KBM-7 (cell line): ENCODE results near the gene KLKB1.
"Not testable (repeated sequence)": the region's sequence is repeated elsewhere in the genome, so short reads cannot be mapped to it uniquely, and the experiment has no call there.

ENCODE experiments used
- DNase-seq: peaks from one replicate; pipeline ENCODE4 v3.0.0-alpha.2; 2015
- in situ Hi-C: fragments of 300-500 bp; cut with MboI; formaldehyde crosslinking; loops from 2 replicates; pipeline ENCODE4 v1.14.3; 2020; ENCODE audit warnings: low sequenced_read_pairs, low pct_unique_long_range_greater_than_20kb, mixed read lengths

The KLKB1 gene

DNA sequence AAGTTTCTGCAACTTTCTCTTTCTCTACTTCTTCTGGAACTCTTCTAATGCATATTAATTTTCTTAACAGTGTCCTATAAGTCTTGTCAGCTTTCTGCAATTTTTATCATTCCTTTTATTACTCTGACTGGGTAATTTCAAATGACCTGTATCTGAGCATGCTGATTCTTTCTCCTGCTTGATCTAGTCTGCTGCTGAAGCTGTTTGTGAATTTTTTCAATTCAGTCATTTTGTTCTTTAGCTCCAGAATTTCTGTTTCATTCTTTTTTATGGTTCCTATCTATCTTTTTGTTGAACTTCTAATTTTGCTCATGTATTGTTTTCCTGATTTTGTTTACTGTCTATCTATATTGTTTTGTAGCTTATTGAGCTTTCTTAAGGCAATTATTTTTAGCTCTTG is 1.5 kb upstream of the KLKB1 start:
- in situ Hi-C loops: no loop called here
- DNase-seq: no peak

GRCh38 chr4:186226521-186227189 is 652 bp upstream of the KLKB1 start:
- DNase-seq: no peak
- in situ Hi-C loops: no loop called here

GRCh38 chr4:186227744-186228513 is 622 bp downstream of the KLKB1 start:
- DNase-seq: no peak
- in situ Hi-C loops: no loop called here

DNA sequence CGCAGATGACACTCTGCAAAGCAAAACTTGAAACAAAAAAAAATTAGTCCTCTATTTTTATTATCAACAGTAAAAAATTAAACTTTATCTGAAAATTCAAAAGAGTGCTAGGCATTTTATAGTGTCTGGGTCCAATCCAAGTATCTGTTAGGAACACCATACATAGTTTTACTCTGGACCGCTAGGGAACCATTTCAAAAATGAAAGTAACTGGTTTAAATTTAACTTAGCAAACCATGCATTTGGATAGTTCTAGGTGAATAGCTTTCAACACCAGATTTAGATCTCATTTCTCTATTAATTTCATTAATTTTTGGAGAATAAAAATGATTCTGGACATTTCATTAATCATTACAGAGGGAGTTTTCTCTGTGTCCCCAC is 1.2 kb downstream of the KLKB1 start:
- no peak for DNase-seq
- in situ Hi-C loops: no loop called here

DNA sequence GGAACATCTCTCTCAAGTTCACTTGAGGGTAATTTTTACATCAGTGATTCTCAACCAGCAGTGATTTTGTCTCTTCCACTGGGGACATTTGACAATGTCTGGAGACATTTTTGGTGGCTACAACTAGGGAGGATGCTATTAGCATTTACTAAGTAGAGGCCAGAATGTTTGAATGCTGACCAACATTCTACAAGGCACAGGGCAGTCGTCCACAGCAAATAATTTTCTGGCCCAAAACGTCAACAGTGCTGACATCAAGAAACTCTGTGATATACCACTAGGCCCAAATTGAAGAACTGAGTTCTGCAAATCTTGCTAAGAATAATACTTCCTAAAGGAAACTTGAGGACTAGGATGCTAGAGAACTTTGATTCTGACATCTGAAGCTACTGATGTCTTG is 7.1 kb downstream of the KLKB1 start:
- in situ Hi-C loops: no loop called here
- no peak for DNase-seq

DNA sequence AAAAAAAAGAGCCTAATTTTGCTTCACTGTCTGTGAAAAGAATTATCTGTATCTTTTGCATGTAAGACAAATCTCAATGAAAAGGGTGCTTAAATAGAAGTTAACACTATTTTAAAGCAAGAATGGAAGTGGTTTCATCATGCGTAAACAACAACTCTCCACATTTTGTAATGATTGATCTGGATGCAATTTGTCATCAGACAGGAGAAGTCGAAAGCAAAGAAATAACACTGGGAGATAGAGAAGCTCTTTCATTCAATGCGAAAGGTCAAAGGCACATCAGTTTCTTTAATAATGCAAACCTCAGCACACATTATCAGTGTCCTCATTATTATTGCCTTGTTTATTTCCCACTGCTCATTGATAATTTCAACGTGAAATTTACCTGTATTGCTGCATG is 8.8 kb downstream of the KLKB1 start:
- in situ Hi-C loops: no loop called here
- DNase-seq: no peak

DNA sequence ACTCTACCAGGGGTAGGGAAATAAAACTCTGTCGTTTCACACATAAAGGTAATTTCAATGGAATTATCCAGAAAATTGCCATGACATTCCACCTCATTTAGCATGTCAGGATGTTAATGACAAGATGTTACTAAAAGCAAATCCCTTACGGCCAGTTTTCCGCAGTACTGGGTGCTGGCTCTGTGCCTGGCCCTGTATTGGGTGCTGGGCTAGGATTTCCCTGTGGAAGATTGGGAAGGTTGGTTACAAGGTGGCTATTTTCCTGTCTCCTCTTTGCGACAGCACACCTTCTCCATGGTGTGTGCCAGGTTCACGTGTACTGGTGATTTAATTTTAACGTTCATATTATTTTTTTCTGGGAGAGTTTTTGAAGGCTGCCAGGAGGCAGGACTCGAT is 13.1 kb downstream of the KLKB1 start:
- no peak for DNase-seq
- in situ Hi-C loops: no loop called here

DNA sequence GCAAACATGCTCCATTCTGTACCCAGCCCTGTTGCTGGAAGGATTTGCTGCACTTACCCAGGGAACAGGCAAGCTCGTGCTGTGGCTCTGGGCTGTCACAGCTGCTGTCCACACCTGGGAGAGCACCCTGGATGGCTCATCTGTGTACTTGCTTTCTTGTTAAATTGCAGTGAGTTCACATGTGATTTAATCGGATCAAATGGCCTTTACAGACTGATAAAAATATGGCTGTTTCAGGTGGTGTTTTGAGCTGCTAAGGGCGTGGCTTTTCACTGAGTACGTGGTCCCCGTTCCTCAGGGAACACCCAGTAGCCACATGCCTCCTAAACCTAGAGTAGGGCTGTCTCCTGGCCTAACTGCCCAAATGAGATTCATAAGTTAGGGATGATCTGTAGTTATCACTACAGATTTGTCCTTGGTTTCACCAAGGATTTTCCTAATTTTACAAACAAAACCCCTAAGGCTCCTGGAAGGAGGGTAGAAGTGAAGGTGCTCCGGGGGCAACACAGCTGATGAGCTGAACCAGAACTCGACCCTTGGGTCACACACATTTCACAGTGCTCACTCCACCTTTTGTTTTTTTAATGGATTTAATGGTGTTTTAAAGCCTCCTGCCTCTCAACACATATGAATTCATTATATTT is 13.7 kb downstream of the KLKB1 start:
- in situ Hi-C loops: no loop called here
- DNase-seq: no peak

- no peak for DNase-seq
- in situ Hi-C loops: no loop called here
Observed at GRCh38 chr4:186241616-186242015, 14.3 kb downstream of the KLKB1 start.

DNA sequence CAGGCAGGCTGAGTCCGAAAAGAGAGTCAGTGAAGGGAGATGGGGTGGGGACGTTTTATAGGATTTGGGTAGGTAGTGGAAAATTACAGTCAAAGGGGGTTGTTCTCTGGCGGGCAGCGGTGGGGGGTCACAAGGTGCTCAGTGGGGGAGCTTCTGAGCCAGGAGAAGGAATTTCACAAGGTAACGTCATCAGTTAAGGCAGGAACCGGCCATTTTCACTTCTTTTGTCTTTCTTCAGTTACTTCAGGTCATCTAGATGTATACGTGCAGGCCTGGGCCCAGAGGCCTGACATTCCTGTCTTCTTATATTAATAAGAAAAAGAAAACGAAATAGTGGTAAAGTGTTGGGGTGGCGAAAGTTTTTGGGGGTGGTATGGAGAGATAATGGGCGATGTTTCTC is 14.7 kb downstream of the KLKB1 start:
- in situ Hi-C loops, DNase-seq: not testable (repeated sequence)

DNA sequence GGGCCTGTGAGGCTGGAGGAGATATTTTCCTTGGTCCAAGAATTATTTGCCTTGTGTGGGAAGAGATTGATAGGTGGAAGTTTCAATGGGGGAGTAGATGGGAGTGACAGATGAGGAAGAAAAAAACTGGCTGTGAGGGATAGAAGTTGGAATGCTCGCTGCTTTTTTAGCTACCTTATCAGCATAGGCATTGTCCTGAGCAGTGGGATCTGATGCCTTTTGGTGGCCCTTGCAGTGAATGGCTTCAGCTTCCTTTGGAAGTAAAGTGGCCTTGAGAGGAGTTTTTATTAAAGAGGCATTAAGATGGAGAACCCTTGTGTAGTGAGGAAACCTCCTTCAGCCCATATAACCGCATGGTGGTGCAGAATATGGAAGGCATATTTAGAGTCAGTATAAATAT is 16.0 kb downstream of the KLKB1 start:
- in situ Hi-C loops: no loop called here

GRCh38 chr4:186244835-186245234 is 17.5 kb downstream of the KLKB1 start:
- in situ Hi-C loops: no loop called here

More for the DNA sequence above, 16.0 kb downstream of the KLKB1 start:
- DNase-seq: no peak

GRCh38 chr4:186247062-186247752 is 19.9 kb downstream of the KLKB1 start:
- in situ Hi-C loops, DNase-seq: not testable (repeated sequence)

More at GRCh38 chr4:186244835-186245234, 17.5 kb downstream of the KLKB1 start:
- DNase-seq: no peak

DNA sequence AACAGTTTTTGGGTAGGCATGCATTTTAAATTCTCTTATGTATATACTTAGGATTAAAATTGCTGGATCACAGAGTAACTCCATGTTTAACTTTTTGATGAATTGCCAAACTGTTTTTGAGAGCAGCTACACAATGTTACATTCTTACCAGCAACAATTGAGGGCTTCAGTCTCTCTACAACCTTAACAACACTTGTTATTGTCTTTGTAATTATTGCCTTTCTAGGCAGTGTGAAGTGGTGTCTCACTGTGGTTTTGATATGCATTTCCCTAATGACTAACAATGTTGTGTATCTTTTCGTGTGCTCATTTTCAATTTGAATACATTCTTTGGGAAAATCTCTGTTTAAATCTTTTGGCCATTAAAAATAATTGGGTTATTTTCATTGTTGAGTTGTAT is 21.3 kb downstream of the KLKB1 start:
- in situ Hi-C loops: no loop called here
- no peak for DNase-seq

DNA sequence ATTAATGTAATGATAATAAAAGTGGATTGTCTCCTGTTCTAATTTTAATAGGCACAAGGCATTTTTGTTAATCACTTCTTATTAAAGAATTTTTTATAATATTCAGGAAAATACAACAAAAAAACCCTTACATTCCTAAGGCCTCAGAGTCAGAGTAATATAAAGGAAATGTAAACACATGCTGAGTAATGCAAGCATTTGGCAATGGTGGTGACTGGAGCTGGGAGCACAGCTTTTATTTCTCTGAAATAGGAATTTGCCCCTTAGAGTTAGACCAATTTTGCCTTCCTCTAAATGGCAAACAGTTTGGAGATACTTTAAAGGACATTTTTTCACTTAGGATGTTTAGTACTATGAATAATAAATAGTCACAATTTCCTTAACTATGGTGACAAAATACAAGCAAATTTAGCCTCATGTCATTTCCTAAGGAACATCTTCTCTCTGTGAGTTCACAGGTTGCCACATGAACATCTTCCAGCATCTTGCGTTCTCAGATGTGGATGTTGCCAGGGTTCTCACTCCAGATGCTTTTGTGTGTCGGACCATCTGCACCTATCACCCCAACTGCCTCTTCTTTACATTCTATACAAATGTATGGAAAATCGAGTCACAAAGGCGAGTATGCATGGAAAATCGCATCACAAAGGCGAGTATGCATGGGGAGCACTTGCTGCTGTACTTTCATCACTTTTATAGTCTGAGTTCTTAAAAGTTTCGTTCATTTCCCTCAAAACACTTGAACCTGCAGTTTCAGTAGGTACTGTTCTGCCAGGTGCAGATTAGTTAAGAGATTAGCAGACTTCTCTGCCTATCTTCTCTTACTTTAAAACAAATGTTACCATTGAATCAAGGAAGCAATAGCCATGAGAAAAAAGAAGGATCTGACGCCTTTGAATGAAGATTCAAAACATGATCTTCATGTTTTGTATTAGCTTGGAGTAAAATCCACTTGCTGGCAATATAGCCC is 22.8 kb downstream of the KLKB1 start:
- no peak for DNase-seq
- in situ Hi-C loops: no loop called here

DNA sequence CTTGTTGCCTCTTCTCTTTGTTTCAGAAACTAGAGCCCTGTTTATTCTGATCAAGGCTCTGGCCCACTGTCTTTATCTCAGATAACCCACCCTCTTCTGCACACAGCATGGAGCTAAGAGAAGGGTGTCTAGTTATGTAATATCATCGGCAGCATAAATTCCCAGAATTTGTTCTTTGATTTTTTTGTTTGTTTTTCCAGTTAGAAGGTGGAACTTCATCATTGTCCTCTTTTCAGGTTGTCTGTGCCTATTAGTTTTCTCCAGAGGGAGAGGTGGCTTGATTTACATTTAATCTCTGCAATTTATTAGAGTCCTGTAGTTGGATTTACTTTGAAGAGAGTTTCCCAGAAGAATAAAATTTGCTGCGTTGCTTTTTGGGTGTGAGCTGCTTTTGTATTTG is 23.5 kb downstream of the KLKB1 start:
- DNase-seq: no peak
- in situ Hi-C loops: no loop called here

DNA sequence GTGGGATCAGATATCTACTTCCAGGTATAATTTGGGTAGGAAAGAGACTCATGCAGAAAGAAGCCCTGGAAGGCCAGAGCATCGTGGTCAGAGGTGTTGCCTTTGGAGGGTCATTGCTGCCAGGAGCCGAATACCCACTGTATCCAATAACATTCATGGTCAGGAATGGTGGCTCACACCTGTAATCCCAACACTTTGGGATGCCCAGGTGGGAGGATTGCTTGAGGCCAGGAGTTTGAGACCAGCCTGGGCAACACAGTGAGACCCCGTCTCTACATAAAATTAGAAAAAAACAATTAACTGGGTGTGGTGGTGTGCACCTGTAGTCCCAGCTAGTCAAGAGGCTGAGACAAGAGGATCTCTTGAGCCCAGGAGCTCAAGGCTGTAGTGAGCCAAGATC is 27.8 kb downstream of the KLKB1 start:
- DNase-seq: no peak
- in situ Hi-C loops: no loop called here

- DNase-seq: no peak
- in situ Hi-C loops: no loop called here
Observed at GRCh38 chr4:186258216-186258811, 31.0 kb downstream of the KLKB1 start.
